Mucosa of rectum (tissue), 2 donors: ENCODE results near the gene ERP29.

ENCODE experiments used
- H3K27ac ChIP-seq, 2 donors: one replicate each; pipeline ENCODE4 v1.7.0; 2013; ENCODE audit warnings: inconsistent platforms in 2 of 2, low read depth in 2 of 2, low read length in 2 of 2
- H3K27me3 ChIP-seq, 2 donors: one replicate each; pipeline ENCODE4 v1.7.0; 2013; ENCODE audit warnings: low read length in 2 of 2; ENCODE audit not compliant: control insufficient read depth in 2 of 2, insufficient read depth in 2 of 2
- H3K36me3 ChIP-seq, 2 donors: one replicate each; pipeline ENCODE4 v1.7.0; 2013; ENCODE audit warnings: low read length in 2 of 2; ENCODE audit not compliant: control insufficient read depth in 2 of 2, insufficient read depth in 2 of 2
- H3K4me1 ChIP-seq, 2 donors: one replicate each; pipeline ENCODE4 v1.7.0; 2013; ENCODE audit warnings: low read length in 2 of 2, mild to moderate bottlenecking in 1 of 2; ENCODE audit not compliant: control insufficient read depth in 2 of 2, insufficient read depth in 2 of 2
- H3K4me3 ChIP-seq, 2 donors: one replicate each; pipeline ENCODE4 v1.7.0; 2013; ENCODE audit warnings: low read length in 2 of 2
- H3K9ac ChIP-seq, 2 donors: one replicate each; pipeline ENCODE4 v1.7.0; 2013; ENCODE audit warnings: low read length in 2 of 2, low read depth in 1 of 2, mild to moderate bottlenecking in 1 of 2
- H3K9me3 ChIP-seq, 2 donors: one replicate each; pipeline ENCODE4 v1.7.0; 2013; ENCODE audit warnings: low read length in 2 of 2; ENCODE audit not compliant: control insufficient read depth in 2 of 2
- donor health status: healthy.
- donor health status: Normal muscosa, but diverticular disease.

The ERP29 gene

DNA sequence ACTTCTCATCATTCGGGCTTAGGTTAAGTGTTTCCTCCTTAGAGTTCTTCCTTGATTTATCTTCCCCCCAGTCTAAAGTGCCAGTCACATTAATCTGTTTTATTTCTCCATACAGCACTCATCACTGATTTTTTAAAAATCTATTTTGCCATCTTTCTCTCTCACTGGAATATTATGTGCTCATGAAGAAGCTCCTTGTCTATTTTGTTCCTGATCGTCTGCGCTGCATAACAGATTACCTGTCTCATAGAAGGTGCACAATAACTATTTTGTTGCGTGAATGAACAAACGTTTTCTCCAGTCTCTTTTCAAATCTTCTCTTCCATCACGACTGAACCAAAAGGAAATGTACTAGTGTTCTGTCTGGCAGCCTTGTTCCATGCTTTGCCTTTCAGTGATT lies 2.7 kb downstream of the ERP29 start:
- Histone ChIP-seq H3K9ac (no peak overlapping the region), H3K4me3 (no peak overlapping the region), H3K27ac (no peak overlapping the region), H3K9me3 (no peaks in the 10 kb centered on the region), H3K4me1 (peaks cover 19 to 27% of the 10 kb centered on the region in 2 donors), H3K36me3 (peaks cover 14 to 26% of the 10 kb centered on the region in 2 donors), H3K27me3 (no peaks in the 10 kb centered on the region)

DNA sequence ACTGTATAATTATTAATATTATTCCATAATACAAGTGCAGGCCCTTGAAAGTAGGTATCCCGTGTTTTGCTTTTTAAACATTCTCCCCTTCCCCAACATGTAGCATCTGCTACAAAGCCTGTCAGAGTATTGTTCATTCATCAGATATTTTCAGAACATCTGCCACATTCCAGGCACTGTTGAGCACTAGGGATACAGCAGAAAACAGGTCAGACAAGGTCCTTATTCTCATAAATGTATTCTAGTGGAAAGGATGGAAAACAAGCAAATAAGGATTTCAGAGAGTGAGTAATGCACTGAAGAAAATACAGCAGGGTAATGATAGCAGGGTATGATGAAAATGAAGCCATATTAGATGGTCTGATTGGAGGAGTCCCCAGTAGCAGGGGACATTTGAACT lies 3.8 kb downstream of the ERP29 start:
- Histone ChIP-seq H3K27ac (no peak overlapping the region), H3K9ac (no peak overlapping the region)

DNA sequence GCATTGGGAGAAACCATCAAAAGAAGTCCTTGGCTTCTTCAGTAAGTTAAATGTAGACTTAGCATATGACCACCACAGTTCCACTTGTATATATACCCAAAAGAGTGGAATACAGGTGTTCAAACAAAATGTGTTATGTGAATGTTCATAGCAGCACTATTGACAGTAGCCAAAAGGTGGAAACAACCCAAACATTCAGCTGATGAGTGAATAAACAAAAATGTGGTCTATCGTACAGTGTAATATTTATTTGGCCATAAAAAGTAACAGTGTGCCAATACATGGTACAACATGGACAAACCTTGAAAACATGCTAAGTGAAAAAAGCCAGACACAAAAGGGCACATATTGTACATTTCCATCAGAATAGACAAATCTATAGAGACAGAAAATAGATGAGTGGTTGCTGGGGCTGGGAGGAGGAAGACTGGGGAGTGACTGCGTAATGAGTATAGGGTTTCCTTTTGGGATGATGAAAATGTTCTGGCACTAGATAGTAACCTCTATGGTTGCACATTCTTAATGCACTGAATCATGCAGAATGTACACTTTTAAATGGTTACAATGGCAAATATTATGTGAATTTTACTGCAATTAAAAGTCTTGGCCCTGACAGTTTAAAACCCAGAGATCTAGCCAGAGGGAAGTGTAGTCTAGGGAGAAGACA lies 5.5 kb downstream of the ERP29 start:
- Histone ChIP-seq H3K4me3 (no peak overlapping the region), H3K4me1 (peaks cover 7 to 10% of the 10 kb centered on the region in 2 donors), H3K36me3 (peaks cover 36 to 47% of the 10 kb centered on the region in 2 donors), H3K27ac (no peak overlapping the region), H3K9ac (no peak overlapping the region), H3K9me3 (no peaks in the 10 kb centered on the region), H3K27me3 (no peaks in the 10 kb centered on the region)

More for the DNA sequence above, 3.8 kb downstream of the ERP29 start:
- Histone ChIP-seq H3K4me3 (no peak overlapping the region), H3K4me1 (peaks cover 15 to 17% of the 10 kb centered on the region in 2 donors), H3K9me3 (no peaks in the 10 kb centered on the region), H3K27me3 (no peaks in the 10 kb centered on the region), H3K36me3 (peaks cover 22 to 33% of the 10 kb centered on the region in 2 donors)

DNA sequence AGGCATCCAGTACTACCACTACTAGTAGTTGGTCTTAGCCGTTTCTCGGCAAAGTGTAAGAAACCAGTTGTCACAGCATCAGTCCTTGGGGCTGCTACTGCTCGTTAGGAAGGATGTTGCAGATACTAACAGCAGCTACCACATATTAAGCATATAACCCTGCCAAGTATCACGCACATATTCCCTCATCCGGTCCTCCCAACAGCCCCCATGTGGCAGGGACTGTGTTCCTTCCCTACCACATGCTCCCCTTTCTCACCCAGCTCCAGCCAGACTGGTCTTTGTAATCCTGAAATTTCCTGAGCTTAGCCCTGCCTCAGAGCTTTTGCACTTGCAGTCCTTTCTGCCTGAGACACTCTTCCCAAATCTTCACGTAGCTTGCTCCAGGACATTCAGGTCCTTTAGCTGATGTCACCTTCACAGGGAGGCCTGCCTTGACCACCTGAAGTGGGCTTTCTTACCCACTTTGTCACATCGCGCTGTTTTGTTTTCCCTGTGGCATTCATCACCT lies 7.8 kb downstream of the ERP29 start:
- Histone ChIP-seq H3K9ac (no peak overlapping the region), H3K27me3 (no peaks in the 10 kb centered on the region), H3K4me3 (no peak overlapping the region), H3K36me3 (peaks cover 44 to 57% of the 10 kb centered on the region in 2 donors), H3K4me1 (no peaks in the 10 kb centered on the region), H3K27ac (no peak overlapping the region), H3K9me3 (no peaks in the 10 kb centered on the region)

DNA sequence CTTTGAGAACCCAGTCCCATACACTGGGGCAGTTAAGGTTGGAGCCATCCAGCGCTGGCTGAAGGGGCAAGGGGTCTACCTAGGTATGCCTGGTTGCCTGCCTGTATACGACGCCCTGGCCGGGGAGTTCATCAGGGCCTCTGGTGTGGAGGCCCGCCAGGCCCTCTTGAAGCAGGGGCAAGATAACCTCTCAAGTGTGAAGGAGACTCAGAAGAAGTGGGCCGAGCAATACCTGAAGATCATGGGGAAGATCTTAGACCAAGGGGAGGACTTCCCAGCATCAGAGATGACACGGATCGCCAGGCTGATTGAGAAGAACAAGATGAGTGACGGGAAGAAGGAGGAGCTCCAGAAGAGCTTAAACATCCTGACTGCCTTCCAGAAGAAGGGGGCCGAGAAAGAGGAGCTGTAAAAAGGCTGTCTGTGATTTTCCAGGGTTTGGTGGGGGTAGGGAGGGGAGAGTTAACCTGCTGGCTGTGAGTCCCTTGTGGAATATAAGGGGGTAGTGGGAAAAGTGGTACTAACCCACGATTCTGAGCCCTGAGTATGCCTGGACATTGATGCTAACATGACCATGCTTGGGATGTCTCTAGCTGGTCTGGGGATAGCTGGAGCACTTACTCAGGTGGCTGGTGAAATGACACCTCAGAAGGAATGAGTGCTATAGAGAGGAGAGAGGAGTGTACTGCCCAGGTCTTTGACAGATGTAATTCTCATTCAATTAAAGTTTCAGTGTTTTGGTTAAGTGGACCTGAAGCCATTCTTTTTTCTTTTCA lies 9.2 kb downstream of the ERP29 start:
- Histone ChIP-seq H3K4me3 (no peak overlapping the region), H3K27ac (no peak overlapping the region), H3K27me3 (no peaks in the 10 kb centered on the region), H3K36me3 (peaks cover 41 to 53% of the 10 kb centered on the region in 2 donors), H3K4me1 (no peaks in the 10 kb centered on the region), H3K9ac (no peak overlapping the region), H3K9me3 (no peaks in the 10 kb centered on the region)

DNA sequence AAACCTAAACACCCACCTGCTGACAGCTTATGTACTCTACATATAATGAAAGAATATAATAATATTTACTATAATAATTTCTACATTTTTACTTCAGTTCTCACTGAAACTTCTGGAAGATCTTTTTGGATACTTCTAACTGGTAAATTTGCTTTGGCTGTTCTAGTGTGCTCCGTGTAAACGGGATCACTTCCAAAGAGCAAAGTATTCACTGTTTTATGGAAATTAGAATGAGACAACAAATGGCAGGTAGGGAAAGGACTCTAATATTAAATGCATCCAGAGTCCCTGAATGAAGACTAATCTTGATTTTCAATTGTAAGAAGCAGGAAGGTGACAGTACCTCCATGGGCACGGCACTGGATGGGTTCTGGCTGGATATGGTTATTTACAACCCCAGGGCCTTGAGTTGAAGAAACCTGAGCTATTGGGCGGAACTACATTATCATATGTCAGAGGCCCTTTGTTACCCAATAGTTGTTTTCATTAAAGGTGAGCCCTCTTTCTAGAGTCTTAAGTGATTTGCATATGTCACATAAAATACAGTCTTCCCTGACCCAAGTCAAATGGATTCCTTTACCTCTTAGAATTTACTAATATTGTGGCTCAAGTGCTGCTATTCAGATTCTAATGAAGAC lies 10.7 kb downstream of the ERP29 start:
- H3K36me3 ChIP-seq: peaks cover 44 to 57% of the 10 kb centered on the region in 2 donors
- H3K27me3 ChIP-seq: no peaks in the 10 kb centered on the region
- no peak overlapping the region for H3K27ac ChIP-seq
- H3K9me3 ChIP-seq: no peaks in the 10 kb centered on the region
- H3K4me3 ChIP-seq: no peak overlapping the region
- no peak overlapping the region for H3K9ac ChIP-seq
- H3K4me1 ChIP-seq: no peaks in the 10 kb centered on the region

DNA sequence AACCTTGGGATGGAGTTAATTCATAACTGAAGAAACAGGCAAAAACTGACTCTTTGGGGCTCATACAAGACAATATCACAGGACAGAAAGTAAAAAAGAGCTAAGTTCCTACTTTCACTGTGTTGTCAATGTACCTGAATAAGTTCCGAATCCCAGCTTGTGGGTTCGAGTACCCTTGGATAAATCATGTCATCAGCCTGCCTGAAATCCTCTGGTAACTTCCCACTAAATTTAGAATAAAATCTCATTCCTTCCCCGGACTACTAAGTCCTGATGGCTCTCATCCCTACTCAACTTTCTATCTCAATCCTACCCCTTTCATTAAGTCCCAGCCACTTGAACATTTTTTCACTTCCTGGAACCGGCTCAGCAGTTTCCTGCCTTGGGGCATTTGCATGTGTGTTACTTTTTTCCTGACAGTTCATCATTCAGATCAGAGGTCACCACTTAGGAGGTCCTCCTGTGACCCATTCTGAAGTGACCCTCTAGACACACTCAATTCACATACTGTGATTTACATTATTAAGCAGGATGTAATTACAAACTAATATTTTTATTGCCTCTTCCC lies 12.7 kb downstream of the ERP29 start:
- Histone ChIP-seq H3K4me3 (no peak overlapping the region), H3K36me3 (peaks cover 39 to 52% of the 10 kb centered on the region in 2 donors), H3K9me3 (no peaks in the 10 kb centered on the region), H3K9ac (no peak overlapping the region), H3K4me1 (no peaks in the 10 kb centered on the region), H3K27ac (no peak overlapping the region), H3K27me3 (no peaks in the 10 kb centered on the region)

DNA sequence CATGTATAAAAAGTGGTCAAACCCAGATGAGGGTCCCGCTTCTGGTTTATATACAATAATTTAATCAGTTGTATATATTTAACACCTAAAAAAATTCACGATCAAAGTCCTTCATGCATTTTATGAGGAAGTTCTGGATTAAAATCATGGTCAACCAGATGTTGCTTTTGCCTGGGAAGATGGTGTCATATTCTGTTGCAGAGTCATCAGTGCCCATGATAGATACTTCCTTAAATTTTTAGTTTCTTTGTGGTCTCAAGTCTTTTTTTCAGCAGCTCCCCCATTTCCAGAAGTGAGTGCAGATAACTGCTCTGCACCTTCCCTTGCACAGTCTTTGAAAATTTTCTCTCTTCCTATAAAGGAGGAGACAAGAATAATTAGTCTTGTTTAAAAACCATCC lies 16.1 kb downstream of the ERP29 start:
- peaks cover 18 to 50% of the 10 kb centered on the region in 2 donors for H3K36me3 ChIP-seq
- H3K9ac ChIP-seq: no peak overlapping the region
- H3K4me1 ChIP-seq: no peaks in the 10 kb centered on the region

DNA sequence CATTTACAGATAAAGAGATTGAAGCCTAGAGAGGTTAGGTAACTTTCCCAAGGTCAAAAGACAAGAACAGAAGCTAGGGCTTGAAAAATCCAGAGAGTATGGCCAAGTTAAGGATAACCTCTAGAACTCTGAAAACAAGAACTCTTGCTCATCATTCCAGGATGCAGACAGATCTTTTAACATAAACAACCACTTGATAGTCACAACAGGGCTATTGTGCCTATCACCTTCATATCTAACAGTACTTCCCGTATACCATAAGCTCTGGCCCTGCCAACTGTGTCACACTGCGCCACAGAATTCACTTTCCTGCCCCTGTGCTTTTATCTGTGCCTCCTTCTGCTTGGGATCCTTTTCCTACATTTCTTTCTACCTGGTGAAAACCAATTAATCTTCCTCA lies 18.2 kb downstream of the ERP29 start:
- no peaks in the 10 kb centered on the region for H3K9me3 ChIP-seq
- H3K27me3 ChIP-seq: no peaks in the 10 kb centered on the region
- peaks cover 22 to 46% of the 10 kb centered on the region in 2 donors for H3K36me3 ChIP-seq
- H3K4me1 ChIP-seq: no peaks in the 10 kb centered on the region
- no peak overlapping the region for H3K9ac ChIP-seq
- H3K27ac ChIP-seq: no peak overlapping the region
- no peak overlapping the region for H3K4me3 ChIP-seq

More for the DNA sequence above, 16.1 kb downstream of the ERP29 start:
- no peaks in the 10 kb centered on the region for H3K9me3 ChIP-seq
- no peak overlapping the region for H3K4me3 ChIP-seq
- H3K27me3 ChIP-seq: no peaks in the 10 kb centered on the region
- H3K27ac ChIP-seq: no peak overlapping the region

DNA sequence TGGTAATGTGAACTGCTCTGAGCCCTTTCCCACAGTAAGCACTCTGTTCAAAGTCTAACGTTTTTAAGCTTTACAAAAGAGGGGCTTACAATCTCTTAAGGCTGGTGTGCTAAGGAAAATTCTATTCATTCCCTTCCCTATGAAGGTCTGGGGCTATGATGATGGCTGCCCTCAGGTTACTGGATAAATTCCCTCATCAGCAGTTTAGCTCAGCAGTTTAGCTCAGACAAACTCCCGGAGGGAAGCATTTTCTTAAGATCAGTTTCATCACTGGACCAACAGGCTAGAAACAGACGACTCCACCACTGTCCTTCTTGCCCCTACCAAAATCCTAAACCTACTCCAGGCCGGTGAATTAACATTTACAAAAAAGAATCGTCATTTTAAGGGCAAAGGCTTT lies 19.1 kb downstream of the ERP29 start:
- H3K4me3 ChIP-seq: no peak overlapping the region
- H3K36me3 ChIP-seq: peaks cover 22 to 51% of the 10 kb centered on the region in 2 donors
- H3K9me3 ChIP-seq: no peaks in the 10 kb centered on the region
- H3K27me3 ChIP-seq: no peaks in the 10 kb centered on the region
- H3K27ac ChIP-seq: no peak overlapping the region
- no peak overlapping the region for H3K9ac ChIP-seq
- no peaks in the 10 kb centered on the region for H3K4me1 ChIP-seq
